Upper lobe of left lung (tissue), 4 donors: ENCODE results near the gene FAM120B.

Source experiments
- CTCF ChIP-seq, 6 experiments: fragments of 450-650 bp in 4 of 6; fragments of 200-600 bp in 2 of 6; sonication (generic) in 2 of 6; IDR thresholded peaks; one replicate each; pipeline ENCODE4 v1.5.1; 2016 to 2019; ENCODE audit warnings: antibody characterized with exemption in 6 of 6
- POLR2AphosphoS5 ChIP-seq, 2 donors: sonication (generic); formaldehyde crosslinking; IDR thresholded peaks; one replicate each; pipeline ENCODE4 v1.5.1; 2017; ENCODE audit warnings: antibody characterized with exemption in 2 of 2

GRCh38 chr6:170347975-170348374 is 41.4 kb downstream of the FAM120B start:
- TF ChIP-seq CTCF (IDR thresholded peaks at IDR 0.05) = no peak
- no peak for TF ChIP-seq POLR2AphosphoS5 (IDR thresholded peaks at IDR 0.05)
